ENCODE measurements around the gene SLC26A1. TPM values are rescaled to one million over a fixed set of nuclear protein-coding genes. Genes with fewer than 3 reads are reported as not detected.

Gene SLC26A1
- total RNA-seq: not detected

- DNase-seq: no peak
These were observed at the start of gene SLC26A1 for GRCh38 chr4:993111-994029. Gene SLC26A1, minus strand, starts transcription at chr4:993404. Its CDS starts 1,701 bp downstream, at chr4:991703.

DNA sequence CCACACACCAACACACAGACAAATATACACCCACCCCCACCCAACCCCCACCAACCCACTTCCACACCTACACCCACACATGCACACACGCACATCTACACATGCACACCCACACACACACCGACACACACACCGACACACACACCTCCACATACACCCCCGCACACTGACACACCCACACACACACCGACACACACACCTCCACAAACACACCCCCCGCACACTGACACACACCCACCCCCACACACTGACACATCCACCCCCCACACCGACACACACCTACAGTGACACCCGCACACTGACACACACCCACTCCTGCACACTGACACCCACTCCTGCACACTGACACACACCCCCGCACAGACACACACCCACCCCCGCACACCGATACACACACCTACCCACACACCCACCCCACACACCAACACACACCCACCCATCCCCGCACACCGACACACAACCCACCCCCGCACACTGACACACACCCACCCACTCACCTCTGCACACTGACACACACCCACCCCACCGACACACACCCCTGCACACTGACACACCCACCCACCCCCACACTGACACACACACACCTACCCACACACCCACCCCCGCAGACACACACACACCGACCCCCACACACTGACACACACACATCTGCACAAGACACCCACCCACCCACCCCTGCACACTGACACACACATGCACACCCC, 49.3 kb upstream of the SLC26A1 start:
- DNase-seq: no peak
- intact Hi-C loops (cut with DNase I): no loop called here
- H3K4me1 ChIP-seq: peaks cover 40 to 78% (median 43%) of the 10 kb centered on the region in 3 donors

More at GRCh38 chr4:993111-994029, at the start of gene SLC26A1:
- TF ChIP-seq CTCF (IDR thresholded peaks at IDR 0.05): no peak
- TF ChIP-seq POLR2A (IDR thresholded peaks at IDR 0.05): no peak
- intact Hi-C loops (cut with DNase I): no loop called here
- H3K27me3 ChIP-seq: peaks cover 0 to 30% (median 8%) of the 10 kb centered on the region in 4 donors
- H3K4me3 ChIP-seq: peak within 1 kb of the TSS; percentile 4 to 51 (median 28)
- H3K36me3 ChIP-seq: peaks cover 0 to 35% (median 0%) of the 10 kb centered on the region in 3 donors
- peak within 1 kb of the TSS; percentile 30 to 65 (median 60) for H3K27ac ChIP-seq
- no peaks in the 10 kb centered on the region for H3K9me3 ChIP-seq
- peaks cover 16 to 42% (median 17%) of the 10 kb centered on the region in 3 donors for H3K4me1 ChIP-seq
- 85% methylated on average over 4 of the region's 37 CpGs; no CpG with 5 or more reads in 1 of the 2 donors for WGBS, 2 donors

GRCh38 chr4:1041936-1042330, 48.7 kb upstream of the SLC26A1 start:
- Histone ChIP-seq H3K4me1 (peaks cover 35 to 72% (median 37%) of the 10 kb centered on the region in 3 donors), H3K4me3 (peak overlapping the region in 2 of 4 donors; percentile 0 to 4), H3K36me3 (no peaks in the 10 kb centered on the region), H3K27me3 (peaks cover 0 to 47% (median 0%) of the 10 kb centered on the region in 4 donors), H3K9me3 (no peaks in the 10 kb centered on the region), H3K27ac (peak overlapping the region in 1 of 4 donors; percentile 62)
- no peak for DNase-seq
- intact Hi-C loops (cut with DNase I): no loop called here
- 0 to 20% methylated on average over 1 to 7 of the region's 8 CpGs for WGBS, 2 donors
- TF ChIP-seq CTCF (IDR thresholded peaks at IDR 0.05): no peak
- TF ChIP-seq POLR2A (IDR thresholded peaks at IDR 0.05): no peak

More for the DNA sequence above, 49.3 kb upstream of the SLC26A1 start:
- H3K27ac ChIP-seq: no peak overlapping the region
- WGBS, 2 donors: 73 to 84% methylated on average over 8 of the region's 17 CpGs
- no peak overlapping the region for H3K4me3 ChIP-seq
- H3K36me3 ChIP-seq: no peaks in the 10 kb centered on the region
- peaks cover 0 to 51% (median 0%) of the 10 kb centered on the region in 4 donors for H3K27me3 ChIP-seq
- TF ChIP-seq CTCF (IDR thresholded peaks at IDR 0.05) (no peak), POLR2A (IDR thresholded peaks at IDR 0.05) (no peak)
- no peaks in the 10 kb centered on the region for H3K9me3 ChIP-seq

- DNase-seq: no peak
- TF ChIP-seq POLR2A (IDR thresholded peaks at IDR 0.05): no peak
- TF ChIP-seq CTCF (IDR thresholded peaks at IDR 0.05): no peak
- peaks cover 33 to 68% (median 35%) of the 10 kb centered on the region in 3 donors for H3K4me1 ChIP-seq
- peaks cover 0 to 51% (median 0%) of the 10 kb centered on the region in 4 donors for H3K27me3 ChIP-seq
- peak overlapping the region in 2 of 4 donors; percentile 0 to 4 for H3K4me3 ChIP-seq
- intact Hi-C loops (cut with DNase I): no loop called here
- no peaks in the 10 kb centered on the region for H3K9me3 ChIP-seq
- no peaks in the 10 kb centered on the region for H3K36me3 ChIP-seq
- 8 to 54% methylated on average over 12 to 16 of the region's 36 CpGs for WGBS, 2 donors
- H3K27ac ChIP-seq: peak overlapping the region in 1 of 4 donors; percentile 62
These were observed 48.1 kb upstream of the SLC26A1 start for GRCh38 chr4:1041147-1041935.
